GM21737 (cell line): Measurements from ENCODE around the gene LTBP2.

ENCODE experiments used
- ATAC-seq: cut with Tn5 transposase; IDR thresholded peaks from one replicate; pipeline ENCODE4 v1.9.1; 2021; ENCODE audit warnings: mild to moderate bottlenecking, moderate library complexity; ENCODE audit not compliant: unreplicated experiment

The LTBP2 gene

DNA sequence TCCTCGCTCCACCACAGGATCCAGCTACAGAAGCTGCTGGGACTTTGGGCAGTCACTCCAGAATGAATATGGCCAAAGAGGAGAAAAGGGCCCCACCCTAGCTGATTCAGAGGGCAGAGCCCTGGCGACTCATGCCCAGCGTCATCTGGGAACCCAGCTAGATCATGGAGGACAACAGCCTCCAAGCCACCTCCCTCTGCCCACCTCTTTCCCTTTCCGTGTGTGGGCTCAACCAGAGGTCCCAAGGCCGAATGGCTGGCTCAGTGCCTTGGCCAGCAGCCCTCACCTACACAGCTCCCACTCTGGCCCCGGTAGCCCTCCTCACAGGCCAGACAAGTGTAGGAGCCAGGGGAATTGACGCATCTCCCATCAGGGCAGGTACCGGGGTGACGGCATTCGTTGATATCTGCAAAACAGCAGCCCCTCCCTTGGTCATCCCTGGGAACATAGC, 101.1 kb downstream of the LTBP2 start:
- ATAC-seq = no peak

DNA sequence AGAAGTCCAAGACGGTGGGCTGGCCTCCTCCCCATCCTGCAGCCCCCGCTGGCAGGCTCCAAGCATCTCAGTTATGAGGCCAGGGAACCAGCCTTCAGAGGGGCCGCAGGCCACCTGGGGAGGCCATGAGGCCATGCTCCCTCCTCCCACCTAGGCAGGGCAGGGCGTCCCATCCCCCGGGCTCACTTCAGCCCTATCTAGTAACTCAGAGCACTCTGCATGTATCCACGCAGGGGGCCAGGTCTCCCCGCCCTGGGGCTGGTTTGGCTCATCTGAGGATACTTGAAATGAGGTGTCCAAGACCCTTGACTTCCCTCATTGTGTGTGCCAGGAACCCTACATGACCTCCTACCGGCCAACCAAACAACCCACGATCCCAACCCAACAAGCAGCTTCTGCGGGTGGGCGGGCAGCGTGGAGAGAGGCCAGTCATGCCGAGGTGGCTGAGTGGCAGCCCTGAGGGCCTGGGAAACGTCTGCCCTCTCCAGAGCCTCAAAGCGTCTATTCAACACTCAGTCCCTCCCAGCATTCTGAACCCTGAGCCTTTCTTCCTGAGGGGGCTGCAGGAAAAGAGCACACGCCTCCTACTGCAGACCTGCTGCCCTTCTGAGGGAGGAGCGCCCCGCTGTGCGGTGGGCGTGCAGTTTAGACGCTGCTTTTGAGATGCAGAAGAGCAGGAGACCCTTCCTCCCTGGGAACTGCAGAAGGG, 101.7 kb downstream of the LTBP2 start:
- no peak for ATAC-seq

DNA sequence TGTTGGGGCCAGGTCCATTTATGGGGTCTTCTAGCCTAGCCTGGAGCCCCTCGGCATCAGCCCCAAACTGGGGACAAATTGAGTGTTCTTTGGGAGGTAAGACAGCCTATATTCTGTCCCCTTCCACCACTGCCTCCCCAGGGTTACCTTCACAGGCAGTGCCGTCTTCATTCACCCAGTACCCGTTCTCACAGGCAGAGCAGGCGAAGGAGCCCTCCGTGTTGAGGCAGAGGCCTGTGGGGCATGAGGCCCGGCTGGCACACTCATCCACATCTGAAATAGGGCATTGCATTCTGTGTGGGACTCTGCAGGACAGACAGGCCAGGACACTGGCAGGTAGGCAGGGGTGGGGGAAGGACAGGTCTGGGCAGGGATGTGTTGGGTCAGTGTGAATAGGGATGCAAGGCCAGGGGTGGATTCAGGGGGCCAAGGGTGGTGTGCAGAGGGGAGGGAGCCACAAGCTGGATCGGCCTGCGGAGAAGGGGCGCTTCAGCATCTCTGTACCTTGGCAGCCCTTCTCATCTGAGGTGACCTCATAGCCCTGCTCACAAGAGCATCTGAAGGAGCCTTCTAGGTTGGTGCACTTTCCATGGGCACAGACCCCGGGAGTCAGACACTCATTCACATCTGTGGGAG, 102.3 kb downstream of the LTBP2 start:
- no peak for ATAC-seq

DNA sequence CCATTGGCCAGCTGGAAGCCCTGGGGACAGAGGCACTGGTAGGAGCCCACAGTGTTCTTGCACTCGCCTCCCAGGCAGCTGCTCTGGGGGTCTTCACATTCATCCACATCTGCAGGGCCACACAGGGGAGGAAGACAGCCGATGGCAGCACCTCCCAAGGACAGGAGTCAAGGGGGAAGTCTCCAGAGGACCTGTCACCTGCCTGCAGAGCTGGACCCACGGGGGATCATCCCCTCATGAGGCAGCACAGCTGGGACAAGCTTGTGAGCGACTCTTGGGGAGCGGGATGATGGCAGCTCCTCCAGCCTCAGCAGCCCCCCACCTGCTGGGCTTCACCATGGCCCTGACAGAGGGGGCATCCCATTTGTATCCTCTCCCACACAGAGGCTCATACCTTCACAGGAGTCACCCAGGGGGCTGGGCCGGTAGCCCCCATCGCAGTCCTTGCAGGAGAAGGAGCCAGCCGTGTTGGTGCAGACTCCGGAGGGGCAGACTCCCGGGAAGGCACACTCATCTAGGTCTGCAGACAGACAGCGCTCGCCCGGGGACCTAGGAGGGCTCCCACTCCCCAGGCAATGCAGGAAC, 103.1 kb downstream of the LTBP2 start:
- no peak for ATAC-seq

DNA sequence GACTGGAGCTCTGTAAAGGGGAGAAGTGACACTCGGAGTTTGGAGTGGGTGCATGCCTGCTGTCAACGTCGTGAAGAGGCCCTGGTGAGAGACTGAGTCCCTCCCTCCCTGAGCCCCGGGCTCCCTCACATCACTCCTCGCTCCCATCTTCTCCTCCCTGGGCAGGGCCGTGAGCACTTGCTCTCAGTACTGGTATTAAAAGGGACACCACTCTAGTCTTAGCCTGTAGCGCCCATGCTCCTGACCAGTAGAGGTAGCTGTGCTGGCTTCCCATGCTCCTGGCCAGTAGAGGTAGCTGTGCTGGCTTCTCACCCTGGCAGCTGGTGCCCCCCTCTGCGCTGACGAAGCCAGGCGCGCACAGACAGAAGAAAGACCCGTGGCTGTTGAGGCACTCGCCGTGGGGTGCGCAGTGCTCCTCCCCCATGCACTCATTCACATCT, 103.7 kb downstream of the LTBP2 start:
- no peak for ATAC-seq

DNA sequence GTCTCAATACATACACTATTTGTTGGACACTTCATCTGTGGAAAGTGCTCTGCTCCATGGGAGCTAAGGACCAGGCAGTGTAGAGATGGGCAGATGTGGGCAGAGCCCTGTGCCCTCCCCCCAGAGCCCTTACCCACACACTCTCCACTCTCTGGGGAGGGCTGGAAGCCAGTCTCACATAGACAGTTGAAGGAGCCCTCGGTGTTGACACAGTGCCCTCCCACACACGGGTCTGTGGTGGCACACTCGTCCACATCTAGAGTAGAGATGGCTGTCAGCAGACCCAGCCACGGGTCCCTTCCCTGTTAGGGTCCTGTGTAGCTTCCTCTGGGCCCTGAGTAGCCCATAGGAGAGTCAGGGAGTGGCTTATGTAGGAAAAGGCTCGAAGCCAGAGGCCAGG, 104.2 kb downstream of the LTBP2 start:
- no peak for ATAC-seq

DNA sequence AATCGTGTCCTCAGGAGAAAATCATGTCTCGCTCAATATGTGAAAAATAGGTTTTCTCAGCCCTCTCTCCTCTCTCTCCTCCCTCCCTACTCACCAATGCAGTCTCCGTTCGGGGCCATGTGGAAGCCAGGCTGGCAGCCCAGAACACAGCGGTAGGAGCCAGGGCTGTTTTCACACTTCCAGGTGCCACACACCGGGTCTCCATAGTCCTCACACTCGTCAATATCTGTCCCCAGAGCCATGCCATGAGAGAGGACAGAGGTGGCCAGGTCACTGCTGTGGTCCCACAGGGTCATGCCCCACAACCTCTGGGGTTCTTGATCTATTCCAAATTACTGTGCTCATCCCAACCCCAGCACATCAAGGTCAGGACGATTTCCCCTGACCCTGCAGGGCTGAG, 105.0 kb downstream of the LTBP2 start:
- ATAC-seq = no peak

DNA sequence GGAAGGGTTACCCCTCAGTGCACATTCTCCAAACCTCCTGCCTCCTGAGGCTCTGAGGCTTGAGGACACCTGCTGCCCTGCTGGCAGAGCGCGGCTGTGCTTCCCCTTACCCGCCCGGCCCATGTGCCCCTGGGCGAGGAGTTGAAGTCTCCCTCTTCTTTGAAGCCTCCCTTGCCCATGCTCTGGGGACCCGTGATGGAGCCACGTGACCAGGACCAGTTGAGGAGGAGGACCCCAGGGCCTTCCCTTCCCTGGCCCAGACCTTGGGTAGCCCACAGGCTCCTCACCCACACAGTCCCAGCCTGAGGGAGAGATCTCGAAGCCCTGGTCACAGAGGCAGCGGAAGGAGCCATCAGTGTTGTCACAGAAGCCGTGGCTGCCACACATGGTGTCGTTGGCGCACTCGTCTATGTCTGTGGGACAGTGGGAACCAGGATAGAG, 105.6 kb downstream of the LTBP2 start:
- no peak for ATAC-seq

DNA sequence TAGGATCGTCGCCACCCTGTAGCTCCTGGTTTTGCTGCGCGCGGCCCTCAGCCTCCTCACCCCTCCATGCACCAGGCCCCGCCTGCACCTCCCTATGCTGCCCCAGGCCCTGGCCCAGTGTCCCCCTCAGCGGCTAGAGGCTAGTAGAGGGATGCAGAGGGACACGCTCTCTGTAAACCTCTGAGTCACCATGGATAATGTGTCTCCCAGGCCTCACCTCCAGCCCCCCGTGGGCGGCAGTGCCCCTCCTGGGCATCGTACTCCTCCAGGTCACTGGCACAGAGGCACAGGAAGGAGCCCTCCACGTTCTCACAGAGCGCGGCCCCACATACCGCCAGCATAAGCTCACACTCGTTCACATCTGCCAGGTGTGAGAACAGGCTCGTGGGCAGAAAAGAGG, 106.2 kb downstream of the LTBP2 start:
- no peak for ATAC-seq

DNA sequence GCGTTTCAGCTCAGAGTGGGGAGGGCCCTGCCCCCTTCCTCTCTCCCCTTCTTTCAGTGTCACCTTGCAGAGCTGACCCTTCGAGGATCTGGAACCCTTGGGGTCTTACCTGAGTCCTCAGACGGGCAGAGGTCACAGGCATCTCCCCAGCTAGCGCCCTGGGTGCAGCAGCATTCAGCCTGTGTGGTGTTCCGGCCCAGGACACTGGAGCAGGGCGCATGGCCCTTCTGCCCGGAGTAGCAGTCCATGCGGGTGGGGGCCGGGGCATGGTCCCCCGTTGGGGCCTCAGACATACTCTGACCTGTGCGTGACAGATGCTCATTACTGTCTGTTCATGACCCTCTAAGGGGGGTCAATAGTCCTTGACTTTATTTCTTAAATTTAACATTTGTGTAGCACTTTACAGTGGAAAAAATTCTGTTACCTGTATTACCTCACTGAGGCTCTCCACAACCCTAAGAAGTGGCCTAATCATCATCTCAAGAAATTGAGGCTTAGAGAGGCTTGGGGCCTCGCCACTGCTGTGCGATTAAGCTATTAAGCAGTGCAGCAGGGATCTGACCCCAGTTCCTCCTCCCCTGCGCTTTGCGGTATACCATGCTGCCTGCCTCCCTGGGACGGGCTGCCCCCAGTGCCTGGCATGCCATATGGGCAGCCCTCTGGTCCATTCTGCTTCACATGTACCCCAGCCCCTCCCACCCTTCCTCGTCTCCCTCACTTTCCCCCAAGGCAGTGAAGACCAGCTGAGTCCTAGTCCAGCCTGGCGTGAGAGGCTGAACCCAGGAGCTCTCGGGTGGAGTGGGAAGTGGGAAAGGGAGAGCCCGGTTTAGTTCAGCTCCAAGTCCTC, 106.9 kb downstream of the LTBP2 start:
- no peak for ATAC-seq

DNA sequence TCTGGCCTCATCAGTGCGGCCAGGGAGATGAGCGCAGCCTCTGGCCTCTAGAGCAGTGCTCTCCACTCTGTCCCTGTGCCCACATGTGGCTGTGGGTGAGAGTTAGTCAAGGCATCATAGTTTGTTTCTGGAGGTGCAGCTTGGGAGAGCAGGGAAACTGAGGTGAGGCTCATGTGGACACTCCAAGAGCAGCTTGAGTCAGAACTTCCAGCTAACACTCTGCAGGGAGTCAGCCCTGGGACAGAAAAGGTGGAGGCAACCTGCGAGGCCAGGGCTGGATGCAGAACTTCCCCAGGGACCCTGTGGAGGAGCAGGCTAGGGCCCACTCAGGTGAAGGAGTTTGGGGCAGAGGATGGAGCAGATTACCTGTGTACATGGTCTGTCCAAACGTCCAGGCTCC, 107.6 kb downstream of the LTBP2 start:
- no peak for ATAC-seq

DNA sequence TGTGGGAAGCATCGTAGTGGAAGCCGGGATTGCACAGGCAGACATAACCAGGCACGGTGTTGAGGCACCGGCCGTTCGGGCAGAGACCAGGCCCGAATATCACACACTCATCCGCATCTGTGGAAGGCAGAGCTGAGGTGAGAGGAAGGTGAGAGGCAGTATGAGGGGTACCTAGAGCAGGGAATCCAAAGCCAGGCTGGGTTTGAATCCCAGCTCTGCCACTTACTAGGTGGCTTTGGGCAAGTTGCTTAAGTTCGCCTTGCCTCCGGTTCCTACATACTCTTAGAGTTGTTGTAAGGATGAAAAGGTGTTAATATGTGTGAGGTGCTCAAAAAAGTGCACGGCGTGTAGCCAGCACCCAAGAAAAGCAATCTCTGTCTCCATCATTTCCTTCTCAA, 108.1 kb downstream of the LTBP2 start:
- no peak for ATAC-seq

DNA sequence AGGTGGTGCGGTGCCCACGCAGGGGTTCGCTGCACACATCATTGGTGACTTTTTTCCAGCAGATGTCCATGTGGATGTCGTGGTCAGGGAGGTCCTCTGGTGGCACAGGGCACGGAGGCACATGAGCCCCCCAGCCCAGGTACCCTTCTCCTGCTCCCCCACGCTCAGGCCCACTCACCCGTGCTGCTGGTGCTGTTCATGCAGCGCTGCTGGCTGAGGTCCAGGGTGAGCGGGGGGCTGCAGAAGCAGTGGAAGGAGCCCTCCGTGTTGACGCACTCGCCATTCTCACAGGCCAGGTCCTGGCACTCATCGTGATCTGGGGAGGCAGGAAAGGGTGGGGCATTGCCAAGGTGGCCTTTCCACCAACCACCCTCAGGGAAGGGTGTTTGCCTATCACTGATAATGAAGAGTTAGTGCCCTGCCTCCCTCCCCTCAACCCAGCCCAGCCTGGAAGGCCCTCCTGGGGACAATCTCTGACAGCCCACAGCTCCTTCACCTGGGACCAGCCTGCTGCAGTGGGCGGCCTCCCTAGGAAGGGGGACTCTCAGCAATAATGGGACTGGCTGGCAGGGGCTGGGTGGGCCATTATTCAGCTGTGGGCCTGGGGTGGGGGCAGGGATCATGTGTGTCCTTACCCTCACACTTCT, 108.6 kb downstream of the LTBP2 start:
- ATAC-seq = no peak

DNA sequence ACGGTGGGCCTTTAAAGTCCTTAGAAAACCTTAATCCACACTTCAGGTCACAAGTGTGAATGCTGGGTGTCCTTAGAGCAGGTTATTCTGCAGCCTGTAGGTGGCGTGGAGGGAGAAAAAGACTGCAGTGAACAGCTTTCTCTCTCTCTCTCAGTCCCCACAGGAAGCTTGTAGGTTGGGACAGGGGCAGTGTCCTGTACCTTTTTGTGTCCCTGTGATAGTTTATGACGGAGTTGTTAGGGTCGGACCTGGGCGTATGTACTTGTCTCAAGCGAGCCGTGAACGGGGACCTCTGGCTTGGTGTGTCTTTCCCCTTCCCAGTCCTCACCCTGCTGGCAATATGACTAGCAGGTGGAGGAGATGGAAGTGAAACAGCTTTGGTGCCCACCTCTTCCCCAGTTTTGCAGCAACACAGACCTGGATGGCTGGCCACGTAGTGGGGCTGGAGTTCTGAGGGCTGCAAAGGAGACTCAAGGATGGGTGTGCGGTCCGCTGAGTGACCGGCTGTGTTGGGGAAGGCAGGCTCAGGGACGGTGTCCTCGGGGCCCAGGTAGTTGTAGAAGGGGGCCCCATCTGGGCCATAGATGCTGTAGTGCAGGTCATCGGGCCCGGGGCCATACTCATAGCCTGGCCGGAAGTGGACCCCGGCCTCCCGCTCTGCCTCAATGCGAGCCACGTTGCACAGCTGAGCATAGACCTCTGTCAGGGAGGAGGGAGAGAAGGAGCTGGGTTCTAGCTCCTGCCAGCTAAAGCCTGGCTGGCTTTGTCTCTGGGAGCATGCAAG, 109.6 kb downstream of the LTBP2 start:
- ATAC-seq = no peak

DNA sequence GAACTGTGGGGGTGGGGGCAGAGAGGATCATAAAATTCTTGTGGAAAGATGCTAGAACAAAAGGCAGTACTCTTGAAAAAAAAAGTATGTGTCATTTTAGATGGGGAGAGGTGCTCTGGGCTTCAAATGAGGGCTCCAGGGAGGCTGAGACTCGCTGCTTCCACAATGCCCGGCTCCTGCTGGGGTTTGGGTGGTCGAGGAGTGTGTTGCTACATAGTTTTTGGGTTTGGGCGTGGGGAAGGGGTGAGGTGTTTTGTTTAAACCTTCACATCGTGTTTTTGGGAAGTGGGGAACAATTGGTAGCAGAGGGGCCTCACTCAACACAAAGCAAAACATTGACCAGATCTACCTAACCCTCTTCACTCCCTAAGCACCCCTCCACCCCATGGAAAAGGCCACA, 110.3 kb downstream of the LTBP2 start:
- no peak for ATAC-seq

DNA sequence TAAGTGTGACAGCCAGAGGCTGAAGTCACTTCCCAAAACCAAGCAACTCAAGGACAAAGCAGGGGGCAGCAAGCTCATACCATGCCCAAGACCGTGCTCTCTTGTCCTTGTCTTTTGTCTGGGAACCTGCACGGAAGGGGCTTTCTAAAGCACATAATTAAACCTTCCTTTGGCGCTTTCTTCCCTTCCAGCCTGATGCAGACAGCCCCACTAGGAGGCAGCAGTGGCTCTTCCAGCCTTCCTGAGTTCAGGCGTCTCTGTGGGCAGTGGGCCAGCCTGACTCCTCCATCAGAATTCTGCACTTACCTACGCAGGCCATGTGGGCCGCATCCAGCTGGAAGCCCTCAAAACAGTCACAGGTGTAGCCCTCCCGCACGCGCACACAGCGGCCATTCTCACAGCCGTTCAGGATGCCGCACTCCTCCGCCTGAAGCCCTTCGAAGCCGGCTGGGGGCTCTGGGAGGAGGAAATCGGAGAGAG, 110.9 kb downstream of the LTBP2 start:
- no peak for ATAC-seq

DNA sequence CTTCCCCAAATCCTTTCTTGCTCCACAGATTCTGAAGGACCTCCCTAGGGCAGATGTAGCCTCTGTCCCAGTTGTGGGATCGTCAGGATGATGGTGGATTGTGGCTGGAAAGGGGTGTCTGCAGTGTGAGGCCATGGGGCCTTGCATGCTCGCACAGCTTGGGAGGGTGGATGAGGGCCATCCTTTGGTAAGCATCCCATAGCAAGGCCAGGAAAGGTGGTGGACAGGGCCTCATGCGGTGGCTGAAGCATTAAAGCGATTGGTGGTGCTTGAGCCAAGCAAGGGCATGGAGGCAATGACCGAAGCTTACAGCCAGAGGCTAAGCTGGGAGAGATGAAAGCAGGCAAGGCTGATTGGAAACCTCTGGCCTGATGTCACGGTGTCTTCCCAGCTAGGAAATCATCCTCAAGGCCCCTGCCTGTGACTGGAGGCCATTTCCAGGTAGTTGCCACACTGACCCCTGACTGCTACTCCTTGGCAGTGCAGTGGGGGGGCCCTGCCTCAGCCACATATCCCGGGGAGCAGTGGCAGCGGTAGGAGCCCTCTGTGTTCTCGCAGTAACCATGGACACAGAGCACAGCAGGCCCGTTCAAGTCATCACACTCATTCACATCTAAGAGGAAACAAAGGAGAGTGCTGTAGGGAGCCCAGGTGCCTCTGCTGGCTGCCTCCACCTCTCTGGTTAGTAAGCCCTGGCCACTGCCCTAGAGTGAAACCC, 111.5 kb downstream of the LTBP2 start:
- no peak for ATAC-seq

DNA sequence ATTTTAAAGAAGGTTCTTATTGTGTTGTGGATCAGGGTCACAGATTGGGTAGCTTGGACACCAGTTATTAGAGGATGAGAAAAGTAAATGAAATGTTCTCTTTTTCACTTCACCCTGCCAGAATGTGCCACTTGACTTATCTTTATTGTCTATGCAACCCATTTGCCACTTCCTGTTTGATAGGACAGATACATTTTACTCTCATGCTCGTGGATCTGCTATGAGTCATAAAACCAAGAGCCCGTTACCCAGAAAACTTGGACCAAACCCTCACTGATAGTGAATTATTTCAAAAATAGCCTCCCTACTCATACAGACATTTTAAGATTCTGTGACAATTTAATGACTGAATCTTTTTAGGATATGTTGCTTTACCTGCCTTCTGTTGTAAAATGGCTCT, 116.7 kb downstream of the LTBP2 start:
- no peak for ATAC-seq
